K562 (cell line): ENCODE measurements around the gene CPED1. TPM values are rescaled to one million over a fixed set of nuclear protein-coding genes. Genes with fewer than 3 reads are reported as not detected.
A peak's percentile ranks its signal among the peaks of the same experiment; 100 is the strongest.

ENCODE experiments used
- ATAC-seq: fragments of 200-7000 bp; cut with Tn5 transposase; 3 replicates; pipeline ENCODE4 v1.9.1; 2020; ENCODE audit warnings: moderate library complexity
- BruUV-seq: library from RNA; stranded (reverse); fragments of 400-500 nt; replicated peaks from 2 replicates; lab custom pipeline; 2021; lab: Mats Ljungman, UMichigan
- CTCF ChIA-PET: fragments of 300-600 bp; formaldehyde crosslinking; extraction: SDS; loops from one replicate; lab custom pipeline; 2021; ENCODE audit warnings: low intra/inter-chr PET ratio; lab: Yijun Ruan, JAX
- POLR2A ChIA-PET: fragments of 300-600, 350-650 bp; sonication (Branson Sonifier 250); formaldehyde crosslinking; extraction: SDS; loops from one replicate; lab custom pipeline; 2021; ENCODE audit warnings: antibody characterized with exemption, inconsistent platforms; lab: Yijun Ruan, JAX
- DNase-seq, 4 experiments: peaks; one replicate each; pipeline versions ENCODE4 v3.0.0 to v3.0.0-alpha.2; 2011 to 2018; ENCODE audit warnings: low spot score in 3 of 4, mixed read lengths in 3 of 4; ENCODE audit errors: extremely low read depth in 1 of 4
- FAIRE-seq: peaks from 2 replicates; lab custom pipeline; 2011; peaks lifted over from hg19 to GRCh38; lab: Jason Lieb, UNC
- H2AFZ ChIP-seq: 2 replicates; pipeline ENCODE4 v1.6.0; 2011; ENCODE audit warnings: low read depth, low read length, control low read depth, inconsistent platforms
- H3K27ac ChIP-seq: fragments of 200-600 bp; 3 replicates; pipeline ENCODE4 v1.8.0; 2011; ENCODE audit warnings: low read depth, mild to moderate bottlenecking, control low read depth, inconsistent platforms, low read length, moderate library complexity, mixed read lengths; ENCODE audit errors: extremely low read depth
- H3K27me3 ChIP-seq, 2 experiments: fragments of 300-600 bp in 1 of 2; 2 replicates in 1 of 2; 3 replicates in 1 of 2; pipeline versions ENCODE4 v1.6.0 to v1.8.0; 2011; ENCODE audit warnings: inconsistent platforms in 2 of 2, low read length in 2 of 2, mild to moderate bottlenecking in 1 of 2, mixed read lengths in 1 of 2, moderate library complexity in 1 of 2; ENCODE audit not compliant: control insufficient read depth in 2 of 2, insufficient read depth in 2 of 2
- H3K36me3 ChIP-seq: fragments of 300-600 bp; 3 replicates; pipeline ENCODE4 v1.8.0; 2011; ENCODE audit warnings: mild to moderate bottlenecking, low read length, inconsistent platforms; ENCODE audit not compliant: control insufficient read depth, insufficient read depth
- H3K4me1 ChIP-seq, 2 experiments: fragments of 200-600 bp in 1 of 2; replicated peaks in 1 of 2; 2 replicates in 1 of 2; 3 replicates in 1 of 2; pipeline versions ENCODE4 v1.5.1 to v1.8.0; 2011; ENCODE audit warnings: inconsistent platforms in 2 of 2, low read length in 2 of 2, mild to moderate bottlenecking in 1 of 2, mixed read lengths in 1 of 2, moderate library complexity in 1 of 2; ENCODE audit not compliant: control insufficient read depth in 2 of 2, insufficient read depth in 2 of 2
- H3K4me2 ChIP-seq: 2 replicates; pipeline ENCODE4 v1.6.1; 2011; ENCODE audit warnings: low read length, control low read depth, inconsistent platforms, mixed read lengths; ENCODE audit not compliant: insufficient read depth
- H3K4me3 ChIP-seq: fragments of 200-600 bp; sonication (generic), shearing (Covaris generic); 2 replicates; pipeline ENCODE4 v1.5.1; 2016; ENCODE audit warnings: control low read depth, inconsistent platforms
- H3K79me2 ChIP-seq: fragments of 200-600 bp; 3 replicates; pipeline ENCODE4 v1.8.0; 2011; ENCODE audit warnings: low read length, inconsistent platforms; ENCODE audit not compliant: control insufficient read depth, insufficient read depth
- H3K9ac ChIP-seq, 2 experiments: 2 replicates each; pipeline versions ENCODE4 v1.6.0 to v1.6.1; 2011; ENCODE audit warnings: low read depth in 2 of 2, low read length in 2 of 2, control low read depth in 1 of 2, inconsistent platforms in 1 of 2, mild to moderate bottlenecking in 1 of 2, mixed read lengths in 1 of 2; ENCODE audit not compliant: insufficient read depth in 1 of 2
- H3K9me1 ChIP-seq: one replicate; pipeline ENCODE4 v1.6.0; 2011; ENCODE audit warnings: inconsistent platforms, mild to moderate bottlenecking, low read length, moderate library complexity; ENCODE audit not compliant: control insufficient read depth, insufficient read depth
- H3K9me3 ChIP-seq: replicated peaks from 2 replicates; pipeline ENCODE4 v1.5.1; 2011; ENCODE audit warnings: low read depth, low read length, inconsistent platforms; ENCODE audit not compliant: control insufficient read depth, insufficient read depth
- H4K20me1 ChIP-seq: replicated peaks from 2 replicates; pipeline ENCODE4 v1.6.1; 2011; ENCODE audit warnings: low read length, inconsistent platforms, mixed read lengths; ENCODE audit not compliant: control insufficient read depth, insufficient read depth
- BCLAF1 ChIP-seq, 2 experiments: fragments of 450-650 bp in 1 of 2; IDR thresholded peaks; 2 replicates each; pipeline ENCODE4 v1.6.1; 2011 to 2017; ENCODE audit warnings: low read depth in 2 of 2, antibody characterized with exemption in 1 of 2, borderline replicate concordance in 1 of 2, low read length in 1 of 2, mild to moderate bottlenecking in 1 of 2, mixed read lengths in 1 of 2; ENCODE audit not compliant: control insufficient read depth in 1 of 2
- JUN ChIP-seq, 2 experiments: sonication (generic) in 1 of 2; formaldehyde crosslinking in 1 of 2; IDR thresholded peaks; 2 replicates each; pipeline versions ENCODE4 v1.6.1 to v1.8.0; 2012 to 2022; ENCODE audit warnings: borderline replicate concordance in 2 of 2, mild to moderate bottlenecking in 2 of 2, improper control_type of control experiment in 1 of 2, low read depth in 1 of 2, low read length in 1 of 2, missing genetic modification reagents in 1 of 2
- MEF2D ChIP-seq: conservative IDR thresholded peaks from 2 replicates; pipeline ENCODE4 v1.6.1; 2016; ENCODE audit warnings: low read depth, missing genetic modification characterization, missing compliant biosample characterization
- POLR2G ChIP-seq: fragments of 200-400 bp; formaldehyde crosslinking; IDR thresholded peaks from 2 replicates; pipeline ENCODE4 v1.6.1; 2017; ENCODE audit warnings: low read depth, mild to moderate bottlenecking, antibody characterized with exemption, low read length, moderate library complexity
- RBM22 ChIP-seq: fragments of 200-400 bp; formaldehyde crosslinking; IDR thresholded peaks from 2 replicates; pipeline ENCODE4 v1.6.1; 2018; ENCODE audit warnings: low read length, low read depth; ENCODE audit not compliant: poor library complexity, severe bottlenecking
- TFAP4 ChIP-seq: sonication (generic); formaldehyde crosslinking; IDR thresholded peaks from 2 replicates; pipeline ENCODE4 v1.8.0; 2022; ENCODE audit warnings: missing genetic modification reagents, mild to moderate bottlenecking, moderate library complexity, borderline replicate concordance
- ZNF253 ChIP-seq: fragments of 250-450 bp; sonication (Bioruptor Pico); conservative IDR thresholded peaks from 2 replicates; pipeline ENCODE4 v1.6.1; 2021; ENCODE audit warnings: mild to moderate bottlenecking
- ZNF444 ChIP-seq: fragments of 250-450 bp; sonication (Bioruptor Pico); IDR thresholded peaks from 2 replicates; pipeline ENCODE4 v1.4.0; 2020; ENCODE audit warnings: mild to moderate bottlenecking, moderate library complexity
- ZNF644 ChIP-seq: fragments of 200-800 bp; sonication (Bioruptor generic); IDR thresholded peaks from 2 replicates; pipeline ENCODE4 v1.6.1; 2016; ENCODE audit warnings: low read depth, missing genetic modification characterization, missing compliant biosample characterization
- WGBS: fragments of 100-300 bp; shearing (Covaris generic); methylation state at CpG from one replicate; pipeline ENCODE4 v1.1.6; 2016; ENCODE audit warnings: low coverage, mixed read lengths; ENCODE audit not compliant: insufficient coverage; ENCODE audit errors: missing lambda C conversion rate; 5-methylcytosine and 5-hydroxymethylcytosine counted together
- in situ Hi-C: fragments of 300-500 bp; cut with MboI; formaldehyde crosslinking; loops from 4 replicates; pipeline ENCODE4 v1.15.0; 2018; ENCODE audit warnings: inconsistent platforms, mixed read lengths
- intact Hi-C: fragments of 100-400 bp; cut with micrococcal nuclease; formaldehyde crosslinking; loops from 2 replicates; pipeline ENCODE4 v1.14.2; 2022
- polyA plus RNA-seq, 8 experiments: library from polyadenylated mRNA; depleted of rRNA in 4 of 8; stranded (reverse) in 5 of 8; unstranded in 3 of 8; fragments of >200 nt; fragmentation: Nextera tagmentation in 2 of 8; fragmentation: Illumina TruSeq in 1 of 8; extraction: Ambion mirVana in 2 of 8; extraction: Trizol in 1 of 8; gene quantifications; 2 replicates each; pipeline versions ENCODE4 v1.2.1 to v1.2.3, GENCODE V29; 2011 to 2014; ENCODE audit warnings: inconsistent platforms in 1 of 8, missing spikeins in 1 of 8
- total RNA-seq, 7 experiments: library from RNA; depleted of rRNA in 6 of 7; stranded (reverse); fragments of >200 nt in 6 of 7; fragmentation: Illumina TruSeq in 2 of 7; extraction: Trizol in 2 of 7; gene quantifications; 2 replicates each; pipeline versions ENCODE4 v1.2.1 to v1.2.3, GENCODE V29; 2011 to 2021; ENCODE audit warnings: low replicate concordance in 1 of 7

The CPED1 gene
- total and polyA plus RNA-seq, 9 of the 15 experiments (the other 6 are each of a cell fraction or from before 2014, with no cell fraction given) = 195 to 393 (median 290) TPM

GRCh38 chr7:121279060-121279620, 290.6 kb downstream of the CPED1 start:
- H3K36me3 ChIP-seq = peaks cover 98% of the 10 kb centered on the region
- FAIRE-seq = no peak
- 0 out of 2 replicates have a peak, but pooled peaks have one; percentile 5 for TF ChIP-seq ZNF644 (tag)
- TF ChIP-seq POLR2G = no peak
- TF ChIP-seq, all 486 proteins: peak for 1
- DNase-seq (no peak), ATAC-seq (no peak)
- intact Hi-C loops = no loop called here
- 86% methylated on average over 2 of the region's 2 CpGs for WGBS
- in situ Hi-C loops = no loop called here
- Histone ChIP-seq H3K4me3 (no peak overlapping the region), H2AFZ (no peak overlapping the region), H3K9me3 (peaks cover 10% of the 10 kb centered on the region), H3K27ac (peak overlapping the region; percentile 24; the same call in 1 of the 3 replicates), H3K9ac (no peak overlapping the region), H3K27me3 (no peaks in the 10 kb centered on the region), H3K4me1 (peaks cover 0 to 12% of the 10 kb centered on the region in 2 experiments; a peak in 2 of 5 replicates), H3K9me1 (no peaks in the 10 kb centered on the region), H3K79me2 (no peaks in the 10 kb centered on the region), H4K20me1 (no peaks in the 10 kb centered on the region), H3K4me2 (no peak overlapping the region)
- CTCF ChIA-PET = no interaction called here
- POLR2A ChIA-PET = interaction anchor here (1.6 kb wide), 1 partner anchor 11 kb away, joined by 3 read pairs; no protein-coding TSS in a partner anchor
- BruUV-seq = no TSS peak

GRCh38 chr7:121279822-121280221, 291.3 kb downstream of the CPED1 start:
- BruUV-seq = no TSS peak
- TF ChIP-seq JUN (IDR thresholded peaks at IDR 0.05; ENCODE audit: borderline replicate concordance, low read depth, low read length) (no peak), JUN (CRISPR knock-in tag; IDR thresholded peaks at IDR 0.05; ENCODE audit: borderline replicate concordance) (no peak), TFAP4 (no peak), BCLAF1 (IDR thresholded peaks at IDR 0.05; ENCODE audit: borderline replicate concordance in 1 of 2, control insufficient read depth in 1 of 2, low read depth in 2 of 2, low read length in 1 of 2) (no peak), RBM22 (peak; percentile 18), ZNF444 (CRISPR knock-in tag) (no peak), ZNF253 (CRISPR knock-in tag) (no peak), MEF2D (no peak)
- no peaks in the 10 kb centered on the region for H4K20me1 ChIP-seq
- in situ Hi-C loops (no loop called here), intact Hi-C loops (no loop called here)
- CTCF ChIA-PET = no interaction called here
- no peak overlapping the region for H3K27ac ChIP-seq
- H3K4me3 ChIP-seq = no peak overlapping the region
- FAIRE-seq (no peak), DNase-seq (no peak), ATAC-seq (no peak)
- H3K4me2 ChIP-seq = no peak overlapping the region
- peaks cover 16% of the 10 kb centered on the region for H3K9me3 ChIP-seq
- no peak overlapping the region for H2AFZ ChIP-seq
- H3K27me3 ChIP-seq = no peaks in the 10 kb centered on the region
- POLR2A ChIA-PET = interaction anchor here (1.6 kb wide), 1 partner anchor 11 kb away, joined by 3 read pairs; no protein-coding TSS in a partner anchor
- H3K9me1 ChIP-seq = no peaks in the 10 kb centered on the region
- H3K79me2 ChIP-seq = no peaks in the 10 kb centered on the region
- no peak overlapping the region for H3K9ac ChIP-seq
- WGBS = 97% methylated on average over 4 of the region's 4 CpGs
- H3K4me1 ChIP-seq = peaks cover 0 to 12% of the 10 kb centered on the region in 2 experiments; a peak in 2 of 5 replicates
- peaks cover 98% of the 10 kb centered on the region for H3K36me3 ChIP-seq
